AG09309 (cell line): ENCODE measurements around the gene SRPK1.

Experiments used
- DNase-seq: peaks from one replicate; pipeline ENCODE4 v3.0.0-alpha.2; 2010; ENCODE audit warnings: low read depth
- H3K4me3 ChIP-seq: 2 replicates; pipeline ENCODE4 v1.5.1; 2011; ENCODE audit warnings: mild to moderate bottlenecking, low read depth, low read length, moderate library complexity; ENCODE audit not compliant: control insufficient read depth
- TF ChIP-seq, protein P1 (sequence below): IDR thresholded peaks from 2 replicates; pipeline ENCODE4 v1.5.1; 2011; ENCODE audit warnings: mild to moderate bottlenecking, low read depth, low read length, inconsistent platforms; ENCODE audit not compliant: insufficient read depth, control insufficient read depth; ENCODE audit errors: missing control alignments

SRPK1 gene

DNA sequence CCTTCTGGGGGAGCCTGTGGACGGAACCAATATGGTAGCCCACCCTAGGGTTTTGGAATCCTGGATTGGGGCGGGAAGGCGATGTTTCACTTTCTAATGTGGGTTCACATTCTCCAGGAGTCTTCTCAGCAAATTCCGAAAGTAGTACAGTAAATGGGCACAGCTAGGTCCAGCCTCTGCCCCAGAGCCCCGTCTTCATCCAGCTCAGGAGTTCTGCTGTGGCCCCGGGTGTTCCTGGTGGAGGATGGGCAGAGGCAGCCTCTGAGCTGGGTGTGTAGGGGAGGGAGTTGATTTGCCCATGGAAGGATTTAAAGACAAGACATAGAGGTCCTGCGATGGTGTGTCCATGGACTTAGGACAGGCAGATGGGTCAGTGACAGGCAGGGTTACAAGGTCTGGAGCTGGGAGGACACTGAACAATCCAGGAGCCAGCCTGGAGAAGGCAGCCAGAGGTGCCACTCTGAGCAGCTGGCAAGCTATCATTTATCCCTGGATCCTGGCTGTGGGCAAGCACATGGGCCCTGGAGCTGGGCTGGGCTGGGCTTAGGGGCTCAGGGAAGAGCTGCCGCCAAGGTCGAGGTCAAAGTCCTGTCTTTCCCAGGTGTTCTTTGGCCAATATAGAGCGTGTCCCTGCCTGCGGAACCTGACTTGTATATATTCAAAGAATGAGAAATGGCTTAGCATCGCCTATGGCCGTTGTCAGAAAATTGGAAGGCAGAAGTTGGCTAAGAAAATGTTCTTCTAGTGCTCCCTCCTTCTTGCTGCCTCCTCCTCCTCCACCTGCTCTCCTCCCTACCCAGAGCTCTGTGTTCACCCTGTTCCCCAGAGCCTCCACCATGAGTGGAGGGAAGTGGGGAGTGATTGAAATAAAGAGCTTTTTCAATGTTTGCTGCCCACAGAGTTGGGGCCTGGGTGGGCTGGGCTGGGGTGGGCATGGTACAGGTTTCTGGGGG lies 133.4 kb downstream of the SRPK1 start:
- TF ChIP-seq, protein P1, sequence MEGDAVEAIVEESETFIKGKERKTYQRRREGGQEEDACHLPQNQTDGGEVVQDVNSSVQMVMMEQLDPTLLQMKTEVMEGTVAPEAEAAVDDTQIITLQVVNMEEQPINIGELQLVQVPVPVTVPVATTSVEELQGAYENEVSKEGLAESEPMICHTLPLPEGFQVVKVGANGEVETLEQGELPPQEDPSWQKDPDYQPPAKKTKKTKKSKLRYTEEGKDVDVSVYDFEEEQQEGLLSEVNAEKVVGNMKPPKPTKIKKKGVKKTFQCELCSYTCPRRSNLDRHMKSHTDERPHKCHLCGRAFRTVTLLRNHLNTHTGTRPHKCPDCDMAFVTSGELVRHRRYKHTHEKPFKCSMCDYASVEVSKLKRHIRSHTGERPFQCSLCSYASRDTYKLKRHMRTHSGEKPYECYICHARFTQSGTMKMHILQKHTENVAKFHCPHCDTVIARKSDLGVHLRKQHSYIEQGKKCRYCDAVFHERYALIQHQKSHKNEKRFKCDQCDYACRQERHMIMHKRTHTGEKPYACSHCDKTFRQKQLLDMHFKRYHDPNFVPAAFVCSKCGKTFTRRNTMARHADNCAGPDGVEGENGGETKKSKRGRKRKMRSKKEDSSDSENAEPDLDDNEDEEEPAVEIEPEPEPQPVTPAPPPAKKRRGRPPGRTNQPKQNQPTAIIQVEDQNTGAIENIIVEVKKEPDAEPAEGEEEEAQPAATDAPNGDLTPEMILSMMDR = no peak
- no peak overlapping the region for H3K4me3 ChIP-seq
- DNase-seq = no peak

DNA sequence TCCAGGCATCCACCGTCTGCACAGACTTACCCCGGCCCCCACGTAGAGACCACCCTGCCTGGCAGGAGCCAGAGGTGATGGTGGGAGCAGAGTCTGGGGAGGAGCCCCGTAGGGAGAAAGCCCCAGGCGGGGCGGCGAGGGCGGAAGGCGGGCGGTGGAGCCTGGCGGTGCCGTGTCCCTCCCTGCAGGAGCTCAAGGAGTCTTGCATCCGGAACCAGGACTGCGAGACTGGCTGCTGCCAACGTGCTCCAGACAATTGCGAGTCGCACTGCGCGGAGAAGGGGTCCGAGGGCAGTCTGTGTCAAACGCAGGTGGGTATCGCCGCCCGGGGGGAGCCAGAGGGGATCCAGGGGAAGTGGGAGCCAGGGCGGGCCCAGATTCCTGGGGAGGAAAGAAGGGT lies 134.1 kb downstream of the SRPK1 start:
- DNase-seq = no peak
- no peak overlapping the region for H3K4me3 ChIP-seq
- TF ChIP-seq, protein P1 = no peak

DNA sequence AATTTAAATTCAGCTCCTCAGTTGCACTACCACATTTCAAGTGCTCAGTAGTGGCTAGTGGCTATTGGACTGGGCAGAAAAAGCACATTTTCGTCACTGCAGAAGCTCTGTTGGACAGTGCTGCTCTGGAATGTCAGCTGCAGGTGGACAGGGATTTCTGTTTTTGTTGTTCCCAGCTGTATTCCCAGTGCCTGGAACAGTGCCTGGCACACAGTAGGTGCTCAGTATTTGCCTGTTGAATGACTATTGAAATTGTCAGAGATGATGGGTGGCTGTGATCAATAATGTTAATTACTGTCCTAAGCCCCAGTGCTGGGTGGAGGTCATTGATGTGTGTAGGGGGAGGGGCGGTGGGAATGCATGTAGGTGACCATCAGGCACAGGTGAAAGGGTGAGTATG lies 134.6 kb downstream of the SRPK1 start:
- TF ChIP-seq, protein P1 = no peak
- no peak for DNase-seq
- no peak overlapping the region for H3K4me3 ChIP-seq

DNA sequence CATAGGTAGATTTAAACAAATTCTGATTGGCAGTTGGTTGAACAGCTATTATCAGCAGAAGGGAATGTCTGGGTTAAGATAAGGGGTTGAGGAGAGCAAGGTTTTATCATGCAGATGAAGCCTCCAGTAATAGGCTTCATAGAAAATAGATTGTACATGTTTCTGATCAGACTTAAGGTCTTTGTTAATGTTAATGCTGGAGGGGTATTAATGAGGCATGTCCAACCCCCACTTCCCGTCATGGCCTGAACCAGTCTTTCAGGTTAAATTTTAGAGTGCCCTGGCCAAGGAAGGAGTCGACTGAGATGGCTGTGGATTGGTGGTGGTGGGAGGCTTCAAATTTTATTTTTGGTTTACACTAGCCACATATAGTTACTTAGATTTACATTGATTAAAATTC lies 136.7 kb downstream of the SRPK1 start:
- no peak overlapping the region for H3K4me3 ChIP-seq
- no peak for DNase-seq
- TF ChIP-seq, protein P1 = no peak
